GM12878 (cell line): ENCODE data around the gene NOL4L.

Experiments used
- BHLHE40 ChIP-seq, 2 experiments: fragments of 450-650 bp in 1 of 2; IDR thresholded peaks; 2 replicates each; pipeline ENCODE4 v1.6.1; 2011 to 2017; ENCODE audit warnings: low read depth in 2 of 2, borderline replicate concordance in 1 of 2, improper control_type of control experiment in 1 of 2, low read length in 1 of 2, mild to moderate bottlenecking in 1 of 2
- CEBPB ChIP-seq, 2 experiments: fragments of 150-350 bp in 1 of 2; IDR thresholded peaks; 2 replicates each; pipeline ENCODE4 v1.6.1; 2012 to 2014; ENCODE audit warnings: low read depth in 2 of 2, low read length in 2 of 2, borderline replicate concordance in 1 of 2, inconsistent platforms in 1 of 2
- CEBPZ ChIP-seq: fragments of 150-350 bp; IDR thresholded peaks from 2 replicates; pipeline ENCODE4 v1.6.1; 2016; ENCODE audit warnings: low read depth, low read length
- CTCF ChIP-seq, 3 experiments: IDR thresholded peaks in 2 of 3; conservative IDR thresholded peaks in 1 of 3; 2 replicates each; pipeline ENCODE4 v1.5.1; 2011; ENCODE audit warnings: low read depth in 3 of 3, low read length in 3 of 3, mild to moderate bottlenecking in 3 of 3, control low read depth in 2 of 3, moderate library complexity in 2 of 3, inconsistent platforms in 1 of 3, mixed read lengths in 1 of 3; ENCODE audit not compliant: control insufficient read depth in 2 of 3, insufficient read depth in 1 of 3; ENCODE audit errors: extremely low read depth in 1 of 3
- EGR1 ChIP-seq, 2 experiments: IDR thresholded peaks; 1 replicate in 1 of 2; 2 replicates in 1 of 2; pipeline ENCODE4 v1.6.1; 2011 to 2012; ENCODE audit warnings: low read depth in 2 of 2, low read length in 2 of 2, borderline replicate concordance in 1 of 2, mild to moderate bottlenecking in 1 of 2, moderate library complexity in 1 of 2
- FOXK2 ChIP-seq: fragments of 450-650 bp; IDR thresholded peaks from 2 replicates; pipeline ENCODE4 v1.6.1; 2017; ENCODE audit warnings: mild to moderate bottlenecking, moderate library complexity
- MXI1 ChIP-seq: fragments of 150-350 bp; IDR thresholded peaks from 2 replicates; pipeline ENCODE4 v1.6.1; 2011; ENCODE audit warnings: low read depth, mild to moderate bottlenecking, inconsistent platforms, low read length, improper control_type of control experiment
- POLR2A ChIP-seq: IDR thresholded peaks from 2 replicates; pipeline ENCODE4 v1.6.1; 2011; ENCODE audit warnings: low read depth, mild to moderate bottlenecking, low read length
- ZNF274 ChIP-seq: IDR thresholded peaks from one replicate; pipeline ENCODE4 v1.8.0; 2011; ENCODE audit not compliant: insufficient read length, insufficient read depth

- TF ChIP-seq CEBPB (IDR thresholded peaks at IDR 0.05; ENCODE audit: borderline replicate concordance in 1 of 2, low read depth in 2 of 2, low read length in 2 of 2) = no peak
- TF ChIP-seq CTCF (IDR thresholded peaks at IDR 0.05 in 2 of 3, conservative IDR thresholded peaks at IDR 0.05 in 1 of 3; ENCODE audit: control insufficient read depth in 2 of 3, extremely low read depth in 1 of 3, insufficient read depth in 1 of 3, low read depth in 3 of 3, low read length in 3 of 3) = no peak
- TF ChIP-seq BHLHE40 (IDR thresholded peaks at IDR 0.05; ENCODE audit: borderline replicate concordance in 1 of 2, low read depth in 2 of 2, low read length in 1 of 2) = no peak
- no peak for TF ChIP-seq CEBPZ
- no peak for TF ChIP-seq POLR2A
- TF ChIP-seq EGR1 (IDR thresholded peaks at IDR 0.05; ENCODE audit: borderline replicate concordance in 1 of 2, low read depth in 2 of 2, low read length in 2 of 2) = no peak
- no peak for TF ChIP-seq MXI1
- no peak for TF ChIP-seq ZNF274
- TF ChIP-seq FOXK2 = no peak
Measured at GRCh38 chr20:32395066-32395465, 190.1 kb downstream of the NOL4L start.
